OCI-LY7 (cell line): ENCODE results near the gene MIEF2. TPM values are rescaled to one million over a fixed set of nuclear protein-coding genes. Genes with fewer than 3 reads are reported as not detected.
A peak's percentile ranks its signal among the peaks of the same experiment; 100 is the strongest.

ENCODE experiments used
- BruUV-seq: library from RNA; stranded (reverse); fragments of 400-500 nt; replicated peaks from 2 replicates; lab custom pipeline; 2021; lab: Mats Ljungman, UMichigan
- CTCF ChIA-PET: fragments of 300-600 bp; sonication (Branson Sonifier 250); formaldehyde crosslinking; loops from one replicate; lab custom pipeline; 2022; ENCODE audit warnings: antibody characterized with exemption; ENCODE audit not compliant: unreplicated experiment; lab: Charles Lee
- POLR2A ChIA-PET: fragments of 300-600 bp; sonication (Branson Sonifier 250); formaldehyde crosslinking; loops from one replicate; lab custom pipeline; 2022; ENCODE audit warnings: antibody characterized with exemption; lab: Charles Lee
- DNase-seq: peaks from one replicate; pipeline ENCODE4 v3.0.0-alpha.2; 2015; ENCODE audit warnings: low spot score
- H2AFZ ChIP-seq: fragments of 200-600 bp; sonication (generic), shearing (Covaris generic); 2 replicates; pipeline ENCODE4 v1.6.1; 2014; ENCODE audit warnings: mild to moderate bottlenecking, antibody characterized with exemption, low read length, moderate library complexity
- H3K27ac ChIP-seq: fragments of 200-600 bp; sonication (generic); 2 replicates; pipeline ENCODE4 v1.5.1; 2014; ENCODE audit warnings: mixed run types, low read depth, mild to moderate bottlenecking, moderate library complexity, low read length, inconsistent platforms; ENCODE audit not compliant: poor library complexity, severe bottlenecking
- H3K36me3 ChIP-seq: fragments of 200-600 bp; sonication (generic); 2 replicates; pipeline ENCODE4 v1.6.1; 2014; ENCODE audit warnings: mild to moderate bottlenecking, antibody characterized with exemption, low read length, moderate library complexity, mixed read lengths; ENCODE audit not compliant: insufficient read depth
- H3K4me1 ChIP-seq: fragments of 200-600 bp; sonication (generic); 2 replicates; pipeline ENCODE4 v1.5.1; 2014; ENCODE audit warnings: mild to moderate bottlenecking, low read length; ENCODE audit not compliant: insufficient read depth, poor library complexity, severe bottlenecking
- H3K4me2 ChIP-seq: fragments of 200-600 bp; sonication (generic); 2 replicates; pipeline ENCODE4 v1.6.1; 2014; ENCODE audit warnings: mild to moderate bottlenecking, low read length
- H3K4me3 ChIP-seq: fragments of 200-600 bp; sonication (generic); 2 replicates; pipeline ENCODE4 v1.5.1; 2014; ENCODE audit warnings: mild to moderate bottlenecking, low read depth, low read length; ENCODE audit not compliant: poor library complexity, severe bottlenecking
- H3K79me2 ChIP-seq: fragments of 200-600 bp; sonication (generic); 2 replicates; pipeline ENCODE4 v1.6.1; 2016; ENCODE audit warnings: low read depth, mild to moderate bottlenecking, low read length, moderate library complexity, mixed read lengths; ENCODE audit not compliant: insufficient read depth
- H3K9me2 ChIP-seq: fragments of 200-600 bp; sonication (generic); 2 replicates; pipeline ENCODE4 v1.6.1; 2016; ENCODE audit warnings: mild to moderate bottlenecking, low read length, mixed read lengths; ENCODE audit not compliant: insufficient read depth
- H3K9me3 ChIP-seq: fragments of 200-600 bp; sonication (generic); 2 replicates; pipeline ENCODE4 v1.6.1; 2014; ENCODE audit warnings: mild to moderate bottlenecking, mixed run types, low read length, mixed read lengths
- H4K20me1 ChIP-seq: fragments of 200-600 bp; sonication (generic); 2 replicates; pipeline ENCODE4 v1.6.1; 2014; ENCODE audit warnings: mild to moderate bottlenecking, antibody characterized with exemption, low read length, moderate library complexity, mixed read lengths; ENCODE audit not compliant: insufficient read depth
- CTCF ChIP-seq: fragments of 200-600 bp; sonication (generic); conservative IDR thresholded peaks from 2 replicates; pipeline ENCODE4 v1.5.1; 2014; ENCODE audit warnings: mild to moderate bottlenecking, antibody characterized with exemption, low read length, moderate library complexity, mixed read lengths
- EZH2phosphoT487 ChIP-seq: fragments of 200-600 bp; sonication (generic); IDR thresholded peaks from 2 replicates; pipeline ENCODE4 v1.6.1; 2018; ENCODE audit warnings: low read depth, borderline replicate concordance, mild to moderate bottlenecking, mixed run types, antibody characterized with exemption, low read length, moderate library complexity, mixed read lengths
- intact Hi-C: fragments of 100-400 bp; cut with micrococcal nuclease; formaldehyde crosslinking; loops from one replicate; pipeline ENCODE4 v1.10.0; 2022; ENCODE audit not compliant: unreplicated experiment
- total RNA-seq, 2 experiments: library from RNA; depleted of rRNA in 1 of 2; stranded (reverse); fragments of >200 nt in 1 of 2; shearing (Covaris generic) in 1 of 2; gene quantifications; 2 replicates each; pipeline ENCODE4 v1.2.3, GENCODE V29; 2014 to 2022

MIEF2 gene
- total RNA-seq, 2 experiments from 2014 or later: 7.9 to 11.8 TPM

DNA sequence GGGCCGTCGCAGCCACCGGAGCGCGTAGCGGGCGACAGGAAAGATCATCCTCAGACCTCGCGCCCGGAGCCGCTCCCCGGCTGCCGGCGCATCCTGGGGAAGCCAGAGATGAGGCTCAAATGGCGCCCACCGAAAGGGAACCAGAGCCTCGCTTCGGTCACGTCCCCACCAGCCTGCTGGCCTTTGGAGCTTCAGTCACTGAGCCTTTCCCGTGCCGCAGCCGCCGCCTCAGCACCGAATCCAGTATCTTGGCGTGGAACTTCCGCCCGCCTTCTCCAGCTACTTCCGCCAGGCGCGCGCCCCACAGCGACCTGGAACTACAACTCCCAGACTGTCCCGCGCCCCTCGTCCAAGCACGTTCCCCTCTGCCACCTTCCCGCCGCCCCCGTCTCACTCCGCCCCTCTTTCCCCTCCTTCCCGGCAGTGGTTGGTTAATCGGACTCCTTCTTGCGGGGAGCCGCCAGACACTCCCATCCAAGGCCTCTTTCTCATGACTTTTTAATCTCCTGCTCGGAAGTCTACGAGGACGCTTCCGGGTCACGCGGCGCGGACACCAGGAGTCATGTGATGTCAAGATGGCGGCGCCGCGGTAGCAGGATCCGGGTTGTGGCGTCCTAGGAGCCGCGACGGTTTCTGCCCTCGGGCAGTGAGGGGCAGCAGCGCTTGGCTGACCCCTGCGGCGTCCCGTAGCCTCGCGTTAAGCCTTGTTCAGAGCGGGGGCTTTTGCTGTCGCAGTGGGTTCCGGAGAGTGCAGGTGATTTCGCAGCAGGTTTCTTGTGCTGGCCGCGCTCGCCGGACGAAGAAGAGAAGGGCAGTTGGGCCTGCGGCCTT, 54.5 kb downstream of the MIEF2 start, which contains the start of the genes SMCR8 and TOP3A:
SMCR8 (plus strand) TSS at position 563 of the 831 bp plus-strand sequence. CDS start 497 bp downstream, outside the sequence.
TOP3A (minus strand) TSS at position 264 of the 831 bp plus-strand sequence; CDS start at position 48, 216 bp downstream.
- peaks cover 5% of the 10 kb centered on the region; the same call in 1 of the 2 replicates for H4K20me1 ChIP-seq
- ChIA-PET CTCF (no interaction called here), POLR2A (interaction anchor here (1.1 kb wide), 1 partner anchor 47 kb away, joined by 4 read pairs; no protein-coding TSS in a partner anchor)
- H3K36me3 ChIP-seq: peaks cover 34% of the 10 kb centered on the region
- TF ChIP-seq EZH2phosphoT487: no peak
- no peak for TF ChIP-seq CTCF
- no TSS peak for BruUV-seq
- peak within 1 kb of the TSS; percentile 76 for H3K27ac ChIP-seq
- H3K79me2 ChIP-seq: peaks cover 65% of the 10 kb centered on the region
- peak within 1 kb of the TSS; percentile 92 for H3K4me3 ChIP-seq
- peaks cover 42% of the 10 kb centered on the region for H3K4me1 ChIP-seq
- H2AFZ ChIP-seq: peak within 1 kb of the TSS; percentile 67
- H3K4me2 ChIP-seq: peak within 1 kb of the TSS; percentile 97
- H3K9me2 ChIP-seq: no peaks in the 10 kb centered on the region
- intact Hi-C loops: loop anchor here (2.0 to 5.0 kb wide), 2 partner anchors 54 to 68 kb away; partner anchors contain the start of gene MIEF2
- no peaks in the 10 kb centered on the region for H3K9me3 ChIP-seq
- peak; percentile 92 for DNase-seq

DNA sequence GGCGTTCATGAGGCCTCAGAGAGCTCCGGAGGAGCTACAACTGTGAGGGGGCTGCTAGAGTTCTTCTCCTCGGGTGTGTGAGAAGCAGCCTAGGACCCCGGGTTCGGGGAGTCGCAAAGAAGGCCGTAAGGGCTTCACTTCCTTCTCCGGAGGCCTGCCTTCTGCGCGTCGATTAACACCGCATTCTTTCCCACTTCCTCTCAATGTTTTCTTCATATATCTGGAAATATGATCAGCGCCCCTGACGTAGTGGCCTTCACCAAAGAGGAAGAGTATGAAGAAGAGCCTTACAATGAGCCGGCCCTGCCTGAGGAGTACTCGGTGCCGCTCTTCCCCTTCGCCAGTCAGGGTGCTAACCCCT, 55.1 kb downstream of the MIEF2 start:
- no peak for TF ChIP-seq CTCF
- no peak for TF ChIP-seq EZH2phosphoT487
- Histone ChIP-seq H3K9me3 (no peaks in the 10 kb centered on the region), H4K20me1 (peaks cover 5% of the 10 kb centered on the region; the same call in 1 of the 2 replicates), H3K9me2 (no peaks in the 10 kb centered on the region), H2AFZ (peak overlapping the region; percentile 67), H3K4me2 (peak overlapping the region; percentile 97), H3K36me3 (peaks cover 28% of the 10 kb centered on the region), H3K79me2 (peaks cover 62% of the 10 kb centered on the region), H3K4me3 (peak overlapping the region; percentile 92), H3K27ac (peak overlapping the region; percentile 76), H3K4me1 (peaks cover 43% of the 10 kb centered on the region)
- TSS peak; percentile 81 for BruUV-seq
- POLR2A ChIA-PET: interaction anchor here (0.5 to 1.1 kb wide), 2 partner anchors 47 to 49 kb away, joined by 4 read pairs; no protein-coding TSS in a partner anchor
- CTCF ChIA-PET: no interaction called here
- intact Hi-C loops: loop anchor here (2.0 to 5.0 kb wide), 2 partner anchors 55 to 68 kb away; partner anchors contain the start of gene MIEF2
- peak; percentile 25 for DNase-seq
